ENCODE measurements around the gene SLC7A14.

The SLC7A14 gene

DNA sequence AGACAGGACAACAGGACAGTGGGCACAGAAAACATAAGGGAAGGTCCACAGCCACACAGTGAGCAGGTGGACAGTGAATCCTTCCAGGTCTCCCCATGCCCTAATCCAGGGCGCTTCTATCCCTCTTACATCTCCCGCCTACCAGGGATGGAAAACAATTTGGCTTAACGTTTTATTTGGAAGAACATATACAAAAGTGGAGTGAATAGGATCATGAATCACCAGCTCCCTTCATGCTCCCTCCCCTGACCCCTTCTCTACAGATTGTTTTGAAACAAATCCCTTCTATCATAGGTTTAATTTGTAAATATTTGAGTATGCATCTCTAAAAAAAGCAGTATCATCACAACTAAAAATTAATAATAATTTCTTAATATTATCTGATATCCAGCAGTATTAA is 114.7 kb downstream of the SLC7A14 start:
- no peak overlapping the region for H3K9ac ChIP-seq (ENCODE audit: low read length in 2 of 2)
- no peaks in the 10 kb centered on the region for H3K9me3 ChIP-seq (ENCODE audit: control insufficient read depth in 2 of 2, low read length in 2 of 2)
- peaks cover 0 to 4% of the 10 kb centered on the region in 2 donors for H3K27me3 ChIP-seq (ENCODE audit: control insufficient read depth in 1 of 2, insufficient read depth in 2 of 2, low read length in 2 of 2)
- peaks cover 6% of the 10 kb centered on the region for H3K4me1 ChIP-seq (ENCODE audit: control insufficient read depth, insufficient read depth, low read length)
- H3K36me3 ChIP-seq (ENCODE audit: control insufficient read depth in 2 of 2, insufficient read depth in 2 of 2, low read length in 2 of 2), result no peaks in the 10 kb centered on the region
- no peak overlapping the region for H3K27ac ChIP-seq (ENCODE audit: low read length)
- no peak overlapping the region for H3K4me3 ChIP-seq (ENCODE audit: low read length in 2 of 2)

DNA sequence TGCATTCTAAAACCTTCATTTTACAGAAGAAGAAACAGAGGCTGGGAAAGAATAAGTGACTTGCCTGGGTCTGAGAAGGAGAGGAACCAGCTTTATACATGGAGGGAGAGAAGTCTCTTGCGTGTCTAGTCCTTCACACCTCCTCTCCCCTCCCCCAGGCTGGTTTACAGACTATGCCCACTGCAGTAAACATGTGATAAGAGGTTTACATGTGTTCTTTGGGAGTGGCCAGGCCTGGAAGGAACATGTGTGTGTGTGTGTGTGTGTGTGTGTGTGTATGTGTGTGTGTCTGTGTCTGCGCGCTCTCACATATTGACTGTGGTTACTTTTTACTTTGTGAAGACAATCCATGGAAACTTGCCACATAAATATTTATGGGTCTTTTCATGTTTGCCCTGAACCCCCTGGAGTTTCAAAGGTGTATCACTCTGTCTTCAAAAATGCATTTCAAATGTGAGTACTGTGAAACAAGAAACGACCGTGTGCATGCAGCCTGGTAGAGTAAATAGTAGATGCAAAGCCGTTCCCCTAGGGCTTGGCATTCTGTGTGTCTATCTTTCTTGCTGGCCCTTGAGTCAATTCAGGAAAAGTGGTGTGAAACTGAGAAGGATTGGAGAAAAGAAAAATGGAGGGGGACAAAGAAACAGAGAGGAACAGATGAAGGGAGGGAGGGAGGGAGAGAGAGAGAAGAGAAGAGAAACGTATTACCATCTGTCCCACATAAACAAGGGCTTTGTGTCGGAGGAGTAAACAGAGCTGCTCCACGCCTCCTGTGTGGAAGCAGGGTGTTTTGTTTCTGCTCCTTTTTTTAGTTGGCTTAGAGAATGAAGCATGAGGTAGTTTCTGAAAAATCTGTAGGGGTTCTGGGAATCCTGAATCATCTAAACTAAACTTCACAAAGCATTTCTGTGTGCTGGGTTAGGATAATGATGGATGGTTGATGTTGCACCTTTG is 115.5 kb downstream of the SLC7A14 start:
- Histone ChIP-seq H3K27me3 (ENCODE audit: control insufficient read depth in 1 of 2, insufficient read depth in 2 of 2, low read length in 2 of 2) (peaks cover 0 to 4% of the 10 kb centered on the region in 2 donors), H3K27ac (ENCODE audit: low read length) (no peak overlapping the region), H3K4me3 (ENCODE audit: low read length in 2 of 2) (no peak overlapping the region), H3K9me3 (ENCODE audit: control insufficient read depth in 2 of 2, low read length in 2 of 2) (no peaks in the 10 kb centered on the region), H3K36me3 (ENCODE audit: control insufficient read depth in 2 of 2, insufficient read depth in 2 of 2, low read length in 2 of 2) (no peaks in the 10 kb centered on the region), H3K4me1 (ENCODE audit: control insufficient read depth, insufficient read depth, low read length) (peaks cover 6% of the 10 kb centered on the region), H3K9ac (ENCODE audit: low read length in 2 of 2) (no peak overlapping the region)

DNA sequence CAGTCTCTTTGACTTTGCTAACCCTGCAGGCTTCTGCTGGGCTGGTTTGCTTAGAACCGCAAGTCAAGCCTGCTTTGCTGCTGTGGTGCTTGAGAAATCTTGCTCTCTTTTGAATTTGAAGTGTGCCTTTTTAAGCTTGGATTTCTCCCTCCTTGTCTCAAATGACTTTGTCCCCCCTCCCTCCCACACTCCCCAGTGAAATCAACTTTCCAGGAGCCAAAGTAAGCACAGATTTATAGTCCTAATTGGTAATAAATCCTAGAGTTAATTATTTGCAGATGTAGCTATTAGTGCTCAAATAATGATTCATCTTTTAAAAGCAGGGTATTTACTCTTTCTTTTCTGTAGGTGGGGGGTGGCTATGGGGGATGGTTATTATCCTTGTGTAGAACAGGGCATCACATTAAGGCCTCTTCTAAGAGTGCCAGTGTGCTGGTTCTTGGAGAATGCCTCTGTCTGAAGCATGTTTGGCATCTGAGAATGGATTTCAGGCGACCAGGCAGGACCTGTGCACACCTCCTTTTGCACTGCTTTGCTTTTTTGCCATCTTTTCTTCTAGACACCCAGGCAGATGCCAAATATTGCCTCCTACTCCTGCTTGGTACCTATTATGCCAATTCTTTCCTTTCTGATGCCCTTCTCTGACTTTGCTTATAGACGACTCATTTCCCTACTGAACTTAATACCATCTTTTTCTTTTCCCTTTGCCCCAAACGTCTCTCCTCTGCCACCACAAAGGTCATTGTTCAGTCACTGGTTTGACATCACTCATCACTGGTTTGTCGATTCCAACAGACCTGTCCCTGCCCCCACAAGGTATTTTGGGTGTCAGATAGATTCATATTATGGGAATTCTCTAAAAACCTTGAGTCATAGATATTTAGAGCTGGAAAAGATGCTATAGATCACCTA is 116.5 kb downstream of the SLC7A14 start:
- no peaks in the 10 kb centered on the region for H3K36me3 ChIP-seq (ENCODE audit: control insufficient read depth in 2 of 2, insufficient read depth in 2 of 2, low read length in 2 of 2)
- no peak overlapping the region for H3K9ac ChIP-seq (ENCODE audit: low read length in 2 of 2)
- no peak overlapping the region for H3K27ac ChIP-seq (ENCODE audit: low read length)
- H3K27me3 ChIP-seq (ENCODE audit: control insufficient read depth in 1 of 2, insufficient read depth in 2 of 2, low read length in 2 of 2), result peaks cover 0 to 6% of the 10 kb centered on the region in 2 donors
- no peak overlapping the region for H3K4me3 ChIP-seq (ENCODE audit: low read length in 2 of 2)
- peaks cover 6% of the 10 kb centered on the region for H3K4me1 ChIP-seq (ENCODE audit: control insufficient read depth, insufficient read depth, low read length)
- H3K9me3 ChIP-seq (ENCODE audit: control insufficient read depth in 2 of 2, low read length in 2 of 2), result no peaks in the 10 kb centered on the region

DNA sequence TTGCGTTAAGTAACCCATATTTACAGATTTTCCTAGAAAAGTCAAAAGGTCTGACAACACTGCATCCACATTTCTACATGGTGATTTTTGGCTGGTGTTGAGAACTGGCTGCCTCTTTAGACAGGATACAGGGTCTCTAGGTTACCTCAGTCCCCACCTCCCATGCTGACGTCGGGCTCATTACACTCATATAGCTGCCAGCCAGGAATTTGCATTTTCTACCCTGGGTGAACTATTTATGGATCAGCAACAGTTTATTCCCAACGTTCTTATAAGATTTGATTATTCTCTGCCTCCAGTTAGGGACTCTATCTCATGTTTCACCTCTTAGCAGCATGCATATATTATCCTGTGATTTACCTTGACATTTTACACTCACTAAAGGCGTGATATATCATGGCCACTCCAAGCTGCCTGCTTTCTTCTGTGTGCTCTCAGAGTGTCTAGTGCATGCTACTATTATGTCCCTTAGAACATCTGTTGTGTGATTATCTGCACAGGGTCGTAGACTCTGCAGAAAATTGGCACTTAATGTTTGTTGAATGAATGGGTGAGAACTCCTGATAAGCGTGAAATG is 118.2 kb downstream of the SLC7A14 start:
- no peaks in the 10 kb centered on the region for H3K36me3 ChIP-seq (ENCODE audit: control insufficient read depth in 2 of 2, insufficient read depth in 2 of 2, low read length in 2 of 2)
- peaks cover 0 to 4% of the 10 kb centered on the region in 2 donors for H3K27me3 ChIP-seq (ENCODE audit: control insufficient read depth in 1 of 2, insufficient read depth in 2 of 2, low read length in 2 of 2)
- H3K27ac ChIP-seq (ENCODE audit: low read length), result no peak overlapping the region
- no peak overlapping the region for H3K9ac ChIP-seq (ENCODE audit: low read length in 2 of 2)
- no peak overlapping the region for H3K4me3 ChIP-seq (ENCODE audit: low read length in 2 of 2)
- no peaks in the 10 kb centered on the region for H3K9me3 ChIP-seq (ENCODE audit: control insufficient read depth in 2 of 2, low read length in 2 of 2)
- H3K4me1 ChIP-seq (ENCODE audit: control insufficient read depth, insufficient read depth, low read length), result peaks cover 6% of the 10 kb centered on the region

DNA sequence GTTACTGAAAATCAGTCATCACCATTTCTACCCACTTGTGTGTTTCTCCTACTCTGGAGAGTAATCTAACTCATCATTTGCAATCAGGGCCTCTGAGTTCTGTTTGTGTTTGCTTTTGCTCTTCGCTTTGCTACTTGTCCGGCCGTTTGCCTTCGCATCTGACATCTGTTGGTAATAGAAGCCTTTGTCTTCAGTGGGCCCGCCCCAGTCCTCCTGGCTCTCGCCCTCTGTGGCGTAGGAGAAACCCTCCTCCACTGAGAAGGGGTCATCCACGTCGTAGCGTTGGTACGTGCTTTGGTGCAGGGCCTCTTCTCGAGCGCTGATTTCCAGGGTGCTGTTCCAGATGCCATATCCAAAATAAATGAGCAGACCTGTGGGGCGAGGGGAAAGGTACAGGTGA is 118.9 kb downstream of the SLC7A14 start:
- Histone ChIP-seq H3K4me1 (ENCODE audit: control insufficient read depth, insufficient read depth, low read length) (peaks cover 6% of the 10 kb centered on the region), H3K36me3 (ENCODE audit: control insufficient read depth in 2 of 2, insufficient read depth in 2 of 2, low read length in 2 of 2) (no peaks in the 10 kb centered on the region), H3K4me3 (ENCODE audit: low read length in 2 of 2) (no peak overlapping the region), H3K9me3 (ENCODE audit: control insufficient read depth in 2 of 2, low read length in 2 of 2) (no peaks in the 10 kb centered on the region), H3K27ac (ENCODE audit: low read length) (no peak overlapping the region), H3K9ac (ENCODE audit: low read length in 2 of 2) (no peak overlapping the region), H3K27me3 (ENCODE audit: control insufficient read depth in 1 of 2, insufficient read depth in 2 of 2, low read length in 2 of 2) (peaks cover 0 to 4% of the 10 kb centered on the region in 2 donors)

DNA sequence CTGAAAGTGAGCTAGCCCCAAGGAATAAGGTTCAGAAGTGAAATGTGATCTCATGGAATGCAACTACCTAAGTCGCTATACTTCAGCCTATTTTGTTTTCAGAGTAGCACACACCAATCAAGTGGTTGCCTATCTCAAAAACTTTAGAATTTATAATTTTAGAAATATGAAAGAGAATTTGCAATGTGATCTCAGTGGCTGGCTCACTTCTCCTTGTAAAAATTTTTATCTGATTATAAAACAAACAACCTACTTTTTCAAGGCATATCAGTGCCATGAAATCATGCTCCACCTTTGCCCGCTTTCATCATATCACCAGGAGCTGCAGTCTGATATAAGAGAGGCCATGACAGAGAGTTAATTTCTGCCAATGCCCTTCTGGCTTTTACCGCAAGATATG is 119.9 kb downstream of the SLC7A14 start:
- no peak overlapping the region for H3K4me3 ChIP-seq (ENCODE audit: low read length in 2 of 2)
- no peak overlapping the region for H3K9ac ChIP-seq (ENCODE audit: low read length in 2 of 2)
- no peak overlapping the region for H3K27ac ChIP-seq (ENCODE audit: low read length)
- H3K4me1 ChIP-seq (ENCODE audit: control insufficient read depth, insufficient read depth, low read length), result peaks cover 6% of the 10 kb centered on the region
- H3K36me3 ChIP-seq (ENCODE audit: control insufficient read depth in 2 of 2, insufficient read depth in 2 of 2, low read length in 2 of 2), result no peaks in the 10 kb centered on the region
- H3K27me3 ChIP-seq (ENCODE audit: control insufficient read depth in 1 of 2, insufficient read depth in 2 of 2, low read length in 2 of 2), result peaks cover 0 to 3% of the 10 kb centered on the region in 2 donors
- no peaks in the 10 kb centered on the region for H3K9me3 ChIP-seq (ENCODE audit: control insufficient read depth in 2 of 2, low read length in 2 of 2)

DNA sequence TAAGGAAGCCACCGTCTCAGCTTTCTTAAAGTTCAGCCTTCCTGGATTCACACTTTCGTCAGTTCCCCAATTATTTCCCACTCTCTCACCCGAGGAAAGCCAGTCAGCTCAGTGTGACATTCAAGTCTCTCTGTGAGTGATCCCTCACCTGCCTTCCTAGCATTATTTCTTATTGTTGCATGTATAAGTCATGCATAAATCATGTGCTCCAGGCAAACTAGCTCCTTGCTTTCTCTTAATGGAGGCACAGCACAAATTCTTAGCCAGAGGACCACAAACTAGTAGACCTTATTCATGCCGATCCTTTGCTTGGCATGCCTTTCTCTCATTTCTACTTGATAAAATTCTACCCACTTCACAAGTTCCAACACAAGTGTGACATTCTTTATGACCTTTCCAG is 122.9 kb downstream of the SLC7A14 start:
- no peaks in the 10 kb centered on the region for H3K36me3 ChIP-seq (ENCODE audit: control insufficient read depth in 2 of 2, insufficient read depth in 2 of 2, low read length in 2 of 2)
- H3K27me3 ChIP-seq (ENCODE audit: control insufficient read depth in 1 of 2, insufficient read depth in 2 of 2, low read length in 2 of 2), result peaks cover 0 to 2% of the 10 kb centered on the region in 2 donors
- H3K4me3 ChIP-seq (ENCODE audit: low read length in 2 of 2), result no peak overlapping the region

DNA sequence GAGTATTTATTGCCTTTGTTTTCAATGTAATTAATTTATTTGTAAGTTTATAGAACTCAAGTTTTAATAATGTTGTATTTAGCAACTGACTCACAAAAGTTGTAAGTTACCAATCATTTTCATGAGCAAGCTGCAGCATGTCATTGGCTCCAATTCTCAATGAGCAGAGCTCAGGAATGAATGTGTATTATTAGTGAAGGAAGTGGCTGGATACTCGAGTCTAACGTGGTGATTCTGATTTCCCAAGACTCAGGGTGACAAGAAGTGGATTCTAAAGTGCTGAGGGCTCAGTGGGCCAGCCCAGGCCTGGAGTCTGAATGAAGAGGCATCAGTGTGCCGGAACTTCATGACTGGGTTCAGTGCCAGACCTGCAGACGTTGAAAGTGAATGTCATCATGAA is 127.6 kb downstream of the SLC7A14 start:
- no peaks in the 10 kb centered on the region for H3K27me3 ChIP-seq (ENCODE audit: control insufficient read depth in 1 of 2, insufficient read depth in 2 of 2, low read length in 2 of 2)
- H3K9ac ChIP-seq (ENCODE audit: low read length in 2 of 2), result no peak overlapping the region
- H3K27ac ChIP-seq (ENCODE audit: low read length), result no peak overlapping the region
- H3K4me1 ChIP-seq (ENCODE audit: control insufficient read depth, insufficient read depth, low read length), result no peaks in the 10 kb centered on the region
- no peak overlapping the region for H3K4me3 ChIP-seq (ENCODE audit: low read length in 2 of 2)
- H3K9me3 ChIP-seq (ENCODE audit: control insufficient read depth in 2 of 2, low read length in 2 of 2), result peaks cover 0 to 4% of the 10 kb centered on the region in 2 donors
- H3K36me3 ChIP-seq (ENCODE audit: control insufficient read depth in 2 of 2, insufficient read depth in 2 of 2, low read length in 2 of 2), result no peaks in the 10 kb centered on the region

More for the DNA sequence above, 122.9 kb downstream of the SLC7A14 start:
- no peak overlapping the region for H3K27ac ChIP-seq (ENCODE audit: low read length)
- no peak overlapping the region for H3K9ac ChIP-seq (ENCODE audit: low read length in 2 of 2)
- no peaks in the 10 kb centered on the region for H3K9me3 ChIP-seq (ENCODE audit: control insufficient read depth in 2 of 2, low read length in 2 of 2)
- no peaks in the 10 kb centered on the region for H3K4me1 ChIP-seq (ENCODE audit: control insufficient read depth, insufficient read depth, low read length)

DNA sequence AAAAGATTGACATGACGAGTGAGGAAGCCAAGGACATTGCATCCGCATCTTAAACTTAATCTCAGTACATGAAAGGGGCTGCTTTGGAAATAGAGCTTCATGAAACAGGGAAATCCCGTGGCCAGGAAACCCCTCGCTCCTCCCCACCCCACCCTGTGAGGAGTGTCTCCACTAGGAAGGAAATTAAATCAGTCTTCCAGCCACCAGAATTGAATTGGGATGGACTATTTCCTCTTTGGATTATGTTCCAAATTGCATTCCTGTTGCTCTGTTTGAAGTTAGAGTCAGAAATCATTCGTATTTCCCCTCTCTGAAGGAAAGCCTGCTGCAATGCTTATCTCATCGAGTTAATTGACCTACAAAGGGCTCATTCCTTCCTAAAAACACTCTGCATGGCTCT is 131.4 kb downstream of the SLC7A14 start:
- Histone ChIP-seq H3K36me3 (ENCODE audit: control insufficient read depth in 2 of 2, insufficient read depth in 2 of 2, low read length in 2 of 2) (no peaks in the 10 kb centered on the region), H3K9ac (ENCODE audit: low read length in 2 of 2) (no peak overlapping the region), H3K27ac (ENCODE audit: low read length) (no peak overlapping the region), H3K4me1 (ENCODE audit: control insufficient read depth, insufficient read depth, low read length) (no peaks in the 10 kb centered on the region), H3K4me3 (ENCODE audit: low read length in 2 of 2) (no peak overlapping the region), H3K27me3 (ENCODE audit: control insufficient read depth in 1 of 2, insufficient read depth in 2 of 2, low read length in 2 of 2) (no peaks in the 10 kb centered on the region), H3K9me3 (ENCODE audit: control insufficient read depth in 2 of 2, low read length in 2 of 2) (peaks cover 0 to 4% of the 10 kb centered on the region in 2 donors)

DNA sequence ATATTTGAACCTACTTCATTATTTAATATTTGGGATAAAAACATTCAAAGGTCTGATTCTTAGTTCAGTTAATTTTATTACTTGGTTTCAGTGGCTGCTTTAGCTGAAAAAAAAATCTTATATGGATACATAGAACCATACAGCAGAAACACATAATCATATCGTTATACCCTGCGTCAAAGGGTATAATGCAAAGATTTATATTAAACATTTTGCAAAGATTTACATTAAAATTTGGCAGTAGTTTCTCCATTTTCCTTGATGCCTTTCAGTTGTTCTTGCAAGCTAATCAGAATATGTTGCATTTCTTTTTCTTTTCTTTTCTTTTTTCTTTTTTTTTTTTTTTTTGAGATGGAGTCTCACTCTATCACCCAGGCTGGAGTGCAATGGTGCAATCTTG is 135.8 kb downstream of the SLC7A14 start:
- Histone ChIP-seq H3K9ac (ENCODE audit: low read length in 2 of 2) (no peak overlapping the region), H3K27ac (ENCODE audit: low read length) (no peak overlapping the region), H3K4me3 (ENCODE audit: low read length in 2 of 2) (no peak overlapping the region), H3K9me3 (ENCODE audit: control insufficient read depth in 2 of 2, low read length in 2 of 2) (no peaks in the 10 kb centered on the region), H3K27me3 (ENCODE audit: control insufficient read depth in 1 of 2, insufficient read depth in 2 of 2, low read length in 2 of 2) (no peaks in the 10 kb centered on the region), H3K36me3 (ENCODE audit: control insufficient read depth in 2 of 2, insufficient read depth in 2 of 2, low read length in 2 of 2) (no peaks in the 10 kb centered on the region), H3K4me1 (ENCODE audit: control insufficient read depth, insufficient read depth, low read length) (no peaks in the 10 kb centered on the region)
